Body of pancreas (tissue), 2 donors: ENCODE results near the gene SPTA1. TPM values are rescaled to one million over a fixed set of nuclear protein-coding genes. Genes with fewer than 3 reads are reported as not detected.

Source experiments
- total RNA-seq, 2 donors: library from RNA; depleted of rRNA; stranded (reverse); fragments of >200 nt; gene quantifications; one replicate each; pipeline ENCODE4 v1.1.0, GENCODE V29; 2016

Gene SPTA1
- total RNA-seq, 2 donors from 2014 or later: not detected

Other genes starting within 250 kb of the SPTA1 start
- gene OR10K1, start 224.9 kb downstream of the SPTA1 start, total RNA-seq: not detected
- gene OR10R2, start 214.5 kb downstream of the SPTA1 start, total RNA-seq: not detected
- gene OR6Y1, start 132.3 kb downstream of the SPTA1 start, total RNA-seq: not detected
- gene OR6P1, start 116.1 kb downstream of the SPTA1 start, total RNA-seq: not detected
- gene OR10X1, start 106.8 kb downstream of the SPTA1 start, total RNA-seq: not detected
- not detected for gene OR10Z1, start 81.4 kb downstream of the SPTA1 start, total RNA-seq
- not detected for gene OR6K2, start 13.9 kb upstream of the SPTA1 start, total RNA-seq
- not detected for gene OR6K3, start 34.0 kb upstream of the SPTA1 start, total RNA-seq
- gene OR6K6, start 68.0 kb upstream of the SPTA1 start, total RNA-seq: not detected
- not detected for gene OR6N1, start 85.5 kb upstream of the SPTA1 start, total RNA-seq
- gene OR6N2, start 94.5 kb upstream of the SPTA1 start, total RNA-seq: not detected
- 1 to 10 TPM; 3.0 to 3.1 TPM for gene MNDA, start 144.6 kb upstream of the SPTA1 start, total RNA-seq
- gene PYHIN1, start 244.8 kb upstream of the SPTA1 start, total RNA-seq: 1 to 10 TPM in 1 of 2 donors, under 1 TPM in 1; 0.66 to 1.6 TPM